Glutamatergic neuron (in vitro differentiated cells): ENCODE data around the gene CCDC24. TPM values are rescaled to one million over a fixed set of nuclear protein-coding genes. Genes with fewer than 3 reads are reported as not detected.

ENCODE experiments used
- DNase-seq: peaks from one replicate; pipeline ENCODE4 v3.0.0; 2022
- H3K27ac Mint-ChIP-seq: one replicate; pipeline ENCODE4 v1.8.0; 2020; ENCODE audit warnings: mild to moderate bottlenecking, mixed read lengths, inconsistent platforms; ENCODE audit not compliant: unreplicated experiment
- H3K27me3 Mint-ChIP-seq: one replicate; pipeline ENCODE4 v1.8.0; 2020; ENCODE audit warnings: mild to moderate bottlenecking, moderate library complexity, mixed read lengths, inconsistent platforms; ENCODE audit not compliant: unreplicated experiment
- H3K36me3 Mint-ChIP-seq: one replicate; pipeline ENCODE4 v1.8.0; 2020; ENCODE audit warnings: mild to moderate bottlenecking, mixed read lengths, inconsistent platforms; ENCODE audit not compliant: unreplicated experiment
- H3K4me1 Mint-ChIP-seq: one replicate; pipeline ENCODE4 v1.8.0; 2020; ENCODE audit warnings: mild to moderate bottlenecking, low read depth, mixed read lengths, inconsistent platforms; ENCODE audit not compliant: unreplicated experiment
- H3K4me3 Mint-ChIP-seq: one replicate; pipeline ENCODE4 v1.8.0; 2020; ENCODE audit warnings: mild to moderate bottlenecking, mixed read lengths, inconsistent platforms; ENCODE audit not compliant: unreplicated experiment
- H3K9me3 Mint-ChIP-seq: one replicate; pipeline ENCODE4 v1.8.0; 2020; ENCODE audit warnings: mild to moderate bottlenecking, moderate library complexity, mixed read lengths, inconsistent platforms; ENCODE audit not compliant: unreplicated experiment
- total RNA-seq: library from RNA; stranded (reverse); fragmentation: NEBNext Ultra II Directional; extraction: Animal tissue kit (Norgen Biotek cat#: 25700); gene quantifications from one replicate; pipeline ENCODE4 v1.2.1, GENCODE V29; 2021; ENCODE audit not compliant: unreplicated experiment
- TF ChIP-seq, protein P1 (sequence below): fragments of 200-600 bp; sonication (generic); IDR thresholded peaks from one replicate; pipeline ENCODE4 v1.5.0; 2021; ENCODE audit not compliant: partially characterized antibody, unreplicated experiment

CCDC24 gene
- total RNA-seq, 1 donor from 2014 or later = 6.3 TPM

DNA sequence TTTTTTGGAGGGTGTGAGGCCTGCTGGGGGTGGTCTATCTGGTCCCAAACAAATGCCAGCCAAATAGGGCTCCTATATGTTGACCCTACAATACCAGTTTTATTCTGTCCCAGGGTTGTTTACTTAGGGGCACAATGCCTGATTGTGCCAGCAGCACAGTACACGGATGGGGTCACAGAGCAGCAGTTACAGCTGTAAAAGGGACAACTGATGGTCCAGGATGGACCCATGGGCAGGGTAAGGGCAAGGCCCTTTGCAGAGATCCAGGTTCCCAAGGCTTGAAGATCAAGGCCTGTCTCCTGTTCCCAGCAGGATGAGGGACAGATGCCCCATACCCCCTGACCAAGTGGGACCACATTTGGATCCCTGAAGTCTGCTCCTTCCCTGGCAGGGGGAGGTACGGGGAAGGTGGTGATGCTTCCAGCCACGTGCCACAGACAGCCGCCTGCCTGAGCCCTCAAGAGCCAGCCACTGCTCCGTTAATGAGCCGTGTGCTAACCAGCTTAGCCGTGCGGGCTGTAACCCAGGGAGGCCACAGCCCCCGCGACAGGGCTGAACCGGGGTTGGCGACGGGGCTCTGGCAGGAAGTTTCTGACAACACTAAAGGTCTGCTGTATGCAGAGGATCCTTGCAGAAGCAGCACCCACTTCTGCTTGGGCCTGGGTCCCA is 21.7 kb downstream of the CCDC24 start:
- no peaks in the 10 kb centered on the region for H3K36me3 Mint-ChIP-seq
- no peaks in the 10 kb centered on the region for H3K9me3 Mint-ChIP-seq
- H3K4me3 Mint-ChIP-seq = no peak overlapping the region

DNA sequence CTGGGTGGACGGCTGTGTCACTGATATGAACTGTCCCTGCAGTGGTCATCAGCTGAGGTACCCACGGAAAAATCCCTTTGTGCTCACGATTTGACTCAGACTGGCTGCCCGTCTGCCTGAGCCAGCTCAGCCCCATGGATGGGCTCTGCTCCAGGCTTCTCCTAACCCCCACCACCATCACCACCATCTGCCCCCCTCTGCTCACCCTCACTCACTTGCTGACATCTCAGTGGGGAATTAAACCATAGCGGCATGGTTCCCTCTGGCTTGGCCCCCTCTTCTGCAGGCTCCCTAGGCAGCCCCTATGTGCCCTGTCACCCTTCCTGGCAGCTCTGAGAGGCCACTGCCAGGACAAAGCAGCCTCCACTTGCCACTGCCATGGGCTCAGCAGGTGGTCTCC is 22.6 kb downstream of the CCDC24 start:
- Mint-ChIP-seq H3K4me1 (no peaks in the 10 kb centered on the region), H3K36me3 (no peaks in the 10 kb centered on the region), H3K4me3 (no peak overlapping the region), H3K9me3 (no peaks in the 10 kb centered on the region), H3K27me3 (peaks cover 4% of the 10 kb centered on the region), H3K27ac (no peak overlapping the region)
- TF ChIP-seq, protein P1, sequence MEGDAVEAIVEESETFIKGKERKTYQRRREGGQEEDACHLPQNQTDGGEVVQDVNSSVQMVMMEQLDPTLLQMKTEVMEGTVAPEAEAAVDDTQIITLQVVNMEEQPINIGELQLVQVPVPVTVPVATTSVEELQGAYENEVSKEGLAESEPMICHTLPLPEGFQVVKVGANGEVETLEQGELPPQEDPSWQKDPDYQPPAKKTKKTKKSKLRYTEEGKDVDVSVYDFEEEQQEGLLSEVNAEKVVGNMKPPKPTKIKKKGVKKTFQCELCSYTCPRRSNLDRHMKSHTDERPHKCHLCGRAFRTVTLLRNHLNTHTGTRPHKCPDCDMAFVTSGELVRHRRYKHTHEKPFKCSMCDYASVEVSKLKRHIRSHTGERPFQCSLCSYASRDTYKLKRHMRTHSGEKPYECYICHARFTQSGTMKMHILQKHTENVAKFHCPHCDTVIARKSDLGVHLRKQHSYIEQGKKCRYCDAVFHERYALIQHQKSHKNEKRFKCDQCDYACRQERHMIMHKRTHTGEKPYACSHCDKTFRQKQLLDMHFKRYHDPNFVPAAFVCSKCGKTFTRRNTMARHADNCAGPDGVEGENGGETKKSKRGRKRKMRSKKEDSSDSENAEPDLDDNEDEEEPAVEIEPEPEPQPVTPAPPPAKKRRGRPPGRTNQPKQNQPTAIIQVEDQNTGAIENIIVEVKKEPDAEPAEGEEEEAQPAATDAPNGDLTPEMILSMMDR = no peak
- no peak for DNase-seq

More for the DNA sequence above, 21.7 kb downstream of the CCDC24 start:
- DNase-seq = no peak
- H3K27ac Mint-ChIP-seq = no peak overlapping the region
- TF ChIP-seq, protein P1 = no peak
- H3K4me1 Mint-ChIP-seq = no peaks in the 10 kb centered on the region
- peaks cover 4% of the 10 kb centered on the region for H3K27me3 Mint-ChIP-seq

DNA sequence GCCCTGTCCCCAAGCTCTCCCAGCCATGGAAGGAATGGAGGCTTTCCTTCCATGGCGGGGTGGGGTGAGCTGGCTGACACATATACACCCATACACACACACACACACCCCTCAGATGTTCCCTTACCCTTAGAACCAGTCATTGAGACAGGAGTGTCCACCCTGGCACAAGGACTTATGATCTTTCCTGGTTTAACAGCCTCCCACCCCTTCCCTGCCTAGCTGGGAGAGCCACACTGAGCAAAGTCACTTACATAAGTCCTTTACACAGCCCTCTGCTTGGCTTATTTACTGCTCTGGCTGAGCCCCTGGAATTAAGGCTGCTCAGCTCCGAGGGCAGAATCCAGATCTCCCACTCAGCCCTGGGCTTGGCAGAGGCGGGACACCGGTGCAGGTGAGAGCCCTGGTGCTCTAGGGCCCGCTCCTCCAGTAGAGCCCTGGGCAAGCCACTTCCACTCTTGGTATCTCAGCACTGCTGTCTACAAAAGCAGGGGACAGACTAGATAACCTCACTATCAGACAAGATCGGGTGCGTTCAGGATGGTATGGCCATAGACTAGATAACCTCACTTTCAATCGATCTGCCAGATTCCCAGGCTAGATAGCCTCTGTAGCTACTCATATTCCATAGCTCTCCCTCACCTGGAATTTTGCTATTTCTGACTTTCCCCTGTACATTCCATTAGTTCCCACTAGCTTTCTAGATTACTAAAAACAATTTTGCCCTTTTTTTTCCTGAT is 23.1 kb downstream of the CCDC24 start:
- H3K4me3 Mint-ChIP-seq = no peak overlapping the region
- no peak overlapping the region for H3K27ac Mint-ChIP-seq

DNA sequence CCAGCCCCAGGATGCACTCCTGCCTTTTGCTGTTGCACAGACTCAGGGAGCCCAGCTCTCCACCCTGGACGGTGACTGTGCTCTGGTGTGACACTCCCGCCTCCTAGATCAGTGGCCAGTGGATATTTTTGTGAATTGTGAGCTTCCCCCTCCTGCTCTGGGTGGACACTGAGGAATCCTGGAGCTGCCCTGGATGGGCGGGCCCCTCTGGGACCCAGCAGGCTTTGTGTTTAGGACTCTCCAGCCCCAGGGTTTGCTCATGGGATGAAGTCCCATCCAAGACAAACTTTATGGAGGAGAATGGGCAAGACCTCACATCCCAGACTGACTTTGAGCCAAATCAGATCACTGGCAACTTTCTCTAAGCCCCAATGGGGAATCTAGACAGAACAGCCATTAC is 23.8 kb downstream of the CCDC24 start:
- H3K27ac Mint-ChIP-seq = no peak overlapping the region
- H3K36me3 Mint-ChIP-seq = no peaks in the 10 kb centered on the region
- H3K9me3 Mint-ChIP-seq = no peaks in the 10 kb centered on the region
- no peak overlapping the region for H3K4me3 Mint-ChIP-seq
- no peaks in the 10 kb centered on the region for H3K27me3 Mint-ChIP-seq
- no peaks in the 10 kb centered on the region for H3K4me1 Mint-ChIP-seq
- no peak for DNase-seq
- TF ChIP-seq, protein P1 = no peak

More for the DNA sequence above, 23.1 kb downstream of the CCDC24 start:
- TF ChIP-seq, protein P1 = no peak
- Mint-ChIP-seq H3K36me3 (no peaks in the 10 kb centered on the region), H3K27me3 (peaks cover 3% of the 10 kb centered on the region), H3K9me3 (no peaks in the 10 kb centered on the region), H3K4me1 (no peaks in the 10 kb centered on the region)
- DNase-seq = no peak
